ENCODE results near the gene THUMPD2. TPM values are rescaled to one million over a fixed set of nuclear protein-coding genes. Genes with fewer than 3 reads are reported as not detected.
"Not testable (repeated sequence)": the region's sequence is repeated elsewhere in the genome, so short reads cannot be mapped to it uniquely, and the experiment has no call there.

Gene THUMPD2
- total RNA-seq, 5 donors from 2014 or later (not counting 1 experiment from before 2014, with no cell fraction given) = 7.9 to 12.0 (median 11.8) TPM

- H3K4me1 ChIP-seq (ENCODE audit: control insufficient read depth in 1 of 2, extremely low read depth in 1 of 2, insufficient read depth in 2 of 2, low read length in 2 of 2); DNase-seq; POLR2A ChIA-PET; H3K9me3 ChIP-seq; H3K27me3 ChIP-seq (replicated peaks in 1 of 2; ENCODE audit: control insufficient read depth in 2 of 2, extremely low read depth in 1 of 2, insufficient read depth in 2 of 2, low read length in 1 of 2); ATAC-seq (replicated peaks in 1 of 4); H3K4me1 Mint-ChIP-seq; H3K27me3 Mint-ChIP-seq; H3K4me3 ChIP-seq (ENCODE audit: control insufficient read depth in 1 of 2, extremely low read depth in 1 of 2, low read length in 1 of 2); H3K36me3 Mint-ChIP-seq; H3K4me3 Mint-ChIP-seq; H3K27ac ChIP-seq (ENCODE audit: low read length); H3K27ac Mint-ChIP-seq; H3K9me3 Mint-ChIP-seq; CTCF ChIA-PET: not testable (repeated sequence)
- peaks cover under 1 to 12% of the 10 kb centered on the region in 2 donors for H3K36me3 ChIP-seq (ENCODE audit: control insufficient read depth in 2 of 2, extremely low read depth in 1 of 2, insufficient read depth in 1 of 2, low read length in 1 of 2)
- WGBS (ENCODE audit: insufficient coverage) = no CpG with 5 or more reads among the region's 4 CpGs
These were observed 51.0 kb downstream of the THUMPD2 start for GRCh38 chr2:39728085-39728484.

DNA sequence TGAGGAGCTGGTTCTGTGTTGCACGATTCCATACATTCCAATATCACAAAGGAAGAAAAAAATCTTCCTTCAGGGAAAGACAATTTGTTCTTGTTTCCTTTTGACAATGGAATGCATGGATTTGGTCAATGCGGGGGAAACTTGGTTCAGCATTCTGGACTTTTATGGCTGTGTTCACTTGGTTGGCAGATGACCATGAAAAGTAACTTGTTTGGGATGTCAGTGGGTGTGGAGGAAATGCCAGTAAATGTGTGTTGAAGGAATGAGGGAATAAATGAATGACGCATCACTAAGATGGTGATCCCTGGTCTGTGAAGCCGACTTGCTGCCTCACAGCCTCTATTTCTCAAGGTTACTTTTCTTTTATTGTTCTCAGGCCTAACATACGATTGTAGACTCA lies 53.7 kb downstream of the THUMPD2 start:
- ATAC-seq (replicated peaks in 1 of 4) (no peak), DNase-seq (no peak)
- Mint-ChIP-seq H3K27ac (no peak overlapping the region), H3K27me3 (peaks cover 7 to 12% of the 10 kb centered on the region in 2 donors), H3K4me1 (peaks cover 0 to 4% (median 0%) of the 10 kb centered on the region in 3 donors), H3K9me3 (peaks cover 0 to 3% (median 0%) of the 10 kb centered on the region in 3 donors), H3K36me3 (no peaks in the 10 kb centered on the region), H3K4me3 (no peak overlapping the region)
- Histone ChIP-seq H3K9me3 (no peaks in the 10 kb centered on the region), H3K4me1 (ENCODE audit: control insufficient read depth in 1 of 2, extremely low read depth in 1 of 2, insufficient read depth in 2 of 2, low read length in 2 of 2) (no peaks in the 10 kb centered on the region), H3K27me3 (replicated peaks in 1 of 2; ENCODE audit: control insufficient read depth in 2 of 2, extremely low read depth in 1 of 2, insufficient read depth in 2 of 2, low read length in 1 of 2) (peaks cover 0 to 6% of the 10 kb centered on the region in 2 experiments), H3K36me3 (ENCODE audit: control insufficient read depth in 2 of 2, extremely low read depth in 1 of 2, insufficient read depth in 1 of 2, low read length in 1 of 2) (peaks cover 0 to under 1% of the 10 kb centered on the region in 2 donors), H3K27ac (ENCODE audit: low read length) (no peak overlapping the region), H3K4me3 (ENCODE audit: control insufficient read depth in 1 of 2, extremely low read depth in 1 of 2, low read length in 1 of 2) (no peak overlapping the region)
- ChIA-PET POLR2A (no interaction called here), CTCF (no interaction called here)
- WGBS (ENCODE audit: insufficient coverage) = 93% methylated on average over 4 of the region's 5 CpGs

GRCh38 chr2:39724828-39725144 lies 54.3 kb downstream of the THUMPD2 start:
- WGBS (ENCODE audit: insufficient coverage) = no CpG with 5 or more reads among the region's 4 CpGs
- CTCF ChIA-PET = no interaction called here
- peaks cover 0 to 4% (median 0%) of the 10 kb centered on the region in 3 donors for H3K4me1 Mint-ChIP-seq

GRCh38 chr2:39723946-39724827 lies 54.9 kb downstream of the THUMPD2 start:
- DNase-seq = no peak
- peaks cover 0 to 3% (median 0%) of the 10 kb centered on the region in 3 donors for H3K9me3 Mint-ChIP-seq
- H3K36me3 Mint-ChIP-seq = no peaks in the 10 kb centered on the region
- ChIA-PET POLR2A (no interaction called here), CTCF (no interaction called here)
- Histone ChIP-seq H3K36me3 (ENCODE audit: control insufficient read depth in 2 of 2, extremely low read depth in 1 of 2, insufficient read depth in 1 of 2, low read length in 1 of 2) (no peaks in the 10 kb centered on the region), H3K27ac (ENCODE audit: low read length) (no peak overlapping the region), H3K27me3 (replicated peaks in 1 of 2; ENCODE audit: control insufficient read depth in 2 of 2, extremely low read depth in 1 of 2, insufficient read depth in 2 of 2, low read length in 1 of 2) (peaks cover 0 to 7% of the 10 kb centered on the region in 2 experiments), H3K9me3 (no peaks in the 10 kb centered on the region), H3K4me1 (ENCODE audit: control insufficient read depth in 1 of 2, extremely low read depth in 1 of 2, insufficient read depth in 2 of 2, low read length in 2 of 2) (no peaks in the 10 kb centered on the region), H3K4me3 (ENCODE audit: control insufficient read depth in 1 of 2, extremely low read depth in 1 of 2, low read length in 1 of 2) (no peak overlapping the region)
- ATAC-seq (replicated peaks in 1 of 4) = no peak
- H3K4me1 Mint-ChIP-seq = peaks cover 0 to 4% (median 0%) of the 10 kb centered on the region in 3 donors
- no peak overlapping the region for H3K27ac Mint-ChIP-seq
- H3K4me3 Mint-ChIP-seq = no peak overlapping the region
- peaks cover 8 to 14% of the 10 kb centered on the region in 2 donors for H3K27me3 Mint-ChIP-seq
- WGBS (ENCODE audit: insufficient coverage) = 85% methylated on average over 3 of the region's 9 CpGs

More at GRCh38 chr2:39724828-39725144, 54.3 kb downstream of the THUMPD2 start:
- H3K36me3 ChIP-seq (ENCODE audit: control insufficient read depth in 2 of 2, extremely low read depth in 1 of 2, insufficient read depth in 1 of 2, low read length in 1 of 2) = no peaks in the 10 kb centered on the region
- no peak overlapping the region for H3K4me3 Mint-ChIP-seq
- H3K9me3 ChIP-seq = no peaks in the 10 kb centered on the region
- DNase-seq (no peak), ATAC-seq (replicated peaks in 1 of 4) (no peak)
- POLR2A ChIA-PET = no interaction called here
- peaks cover 8 to 14% of the 10 kb centered on the region in 2 donors for H3K27me3 Mint-ChIP-seq
- H3K27me3 ChIP-seq (replicated peaks in 1 of 2; ENCODE audit: control insufficient read depth in 2 of 2, extremely low read depth in 1 of 2, insufficient read depth in 2 of 2, low read length in 1 of 2) = peaks cover 0 to 7% of the 10 kb centered on the region in 2 experiments
- H3K36me3 Mint-ChIP-seq = no peaks in the 10 kb centered on the region
- no peak overlapping the region for H3K27ac ChIP-seq (ENCODE audit: low read length)
- no peak overlapping the region for H3K4me3 ChIP-seq (ENCODE audit: control insufficient read depth in 1 of 2, extremely low read depth in 1 of 2, low read length in 1 of 2)
- no peak overlapping the region for H3K27ac Mint-ChIP-seq
- H3K4me1 ChIP-seq (ENCODE audit: control insufficient read depth in 1 of 2, extremely low read depth in 1 of 2, insufficient read depth in 2 of 2, low read length in 2 of 2) = no peaks in the 10 kb centered on the region
- peaks cover 0 to 3% (median 0%) of the 10 kb centered on the region in 3 donors for H3K9me3 Mint-ChIP-seq

DNA sequence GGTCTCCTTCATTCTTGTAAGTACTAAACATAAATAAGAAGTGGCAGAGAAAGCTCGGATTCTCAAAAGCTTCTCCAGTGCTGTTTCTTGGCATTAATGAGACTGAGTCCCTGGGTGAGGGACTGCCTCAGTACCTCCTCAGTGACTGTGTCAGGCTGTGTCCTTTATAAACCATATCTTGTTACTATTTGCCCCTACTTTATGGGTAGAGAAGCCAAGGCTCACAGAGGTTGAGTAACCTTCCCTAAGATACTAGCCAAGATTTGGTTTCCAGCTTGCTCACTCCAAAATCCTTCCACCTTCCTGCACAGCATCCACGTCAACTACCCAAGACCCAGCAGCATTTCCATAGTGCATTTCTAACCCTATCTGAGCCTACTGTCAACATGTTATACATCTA lies 55.6 kb downstream of the THUMPD2 start:
- peaks cover 0 to 3% (median 0%) of the 10 kb centered on the region in 3 donors for H3K9me3 Mint-ChIP-seq
- no peaks in the 10 kb centered on the region for H3K36me3 Mint-ChIP-seq
- H3K4me3 Mint-ChIP-seq = no peak overlapping the region
- no peaks in the 10 kb centered on the region for H3K4me1 ChIP-seq (ENCODE audit: control insufficient read depth in 1 of 2, extremely low read depth in 1 of 2, insufficient read depth in 2 of 2, low read length in 2 of 2)
- ATAC-seq (replicated peaks in 1 of 4) (no peak), DNase-seq (no peak)
- H3K27ac ChIP-seq (ENCODE audit: low read length) = no peak overlapping the region
- ChIA-PET POLR2A (no interaction called here), CTCF (no interaction called here)
- H3K27ac Mint-ChIP-seq = no peak overlapping the region
- H3K4me3 ChIP-seq (ENCODE audit: control insufficient read depth in 1 of 2, extremely low read depth in 1 of 2, low read length in 1 of 2) = no peak overlapping the region
- H3K36me3 ChIP-seq (ENCODE audit: control insufficient read depth in 2 of 2, extremely low read depth in 1 of 2, insufficient read depth in 1 of 2, low read length in 1 of 2) = no peaks in the 10 kb centered on the region
- peaks cover 13 to 14% of the 10 kb centered on the region in 2 donors for H3K27me3 Mint-ChIP-seq
- no peaks in the 10 kb centered on the region for H3K9me3 ChIP-seq
- 64% methylated on average over 1 of the region's 2 CpGs for WGBS (ENCODE audit: insufficient coverage)
- H3K27me3 ChIP-seq (replicated peaks in 1 of 2; ENCODE audit: control insufficient read depth in 2 of 2, extremely low read depth in 1 of 2, insufficient read depth in 2 of 2, low read length in 1 of 2) = peaks cover 0 to 7% of the 10 kb centered on the region in 2 experiments
- H3K4me1 Mint-ChIP-seq = peaks cover 0 to 4% (median 0%) of the 10 kb centered on the region in 3 donors

GRCh38 chr2:39720970-39721369 lies 58.1 kb downstream of the THUMPD2 start:
- no peaks in the 10 kb centered on the region for H3K36me3 ChIP-seq (ENCODE audit: control insufficient read depth in 2 of 2, extremely low read depth in 1 of 2, insufficient read depth in 1 of 2, low read length in 1 of 2)
- H3K9me3 ChIP-seq = no peaks in the 10 kb centered on the region
- Mint-ChIP-seq H3K4me3 (no peak overlapping the region), H3K4me1 (no peaks in the 10 kb centered on the region), H3K9me3 (no peaks in the 10 kb centered on the region), H3K27ac (no peak overlapping the region), H3K36me3 (no peaks in the 10 kb centered on the region), H3K27me3 (peaks cover 13 to 14% of the 10 kb centered on the region in 2 donors)
- H3K27me3 ChIP-seq (replicated peaks in 1 of 2; ENCODE audit: control insufficient read depth in 2 of 2, extremely low read depth in 1 of 2, insufficient read depth in 2 of 2, low read length in 1 of 2) = peaks cover 0 to 7% of the 10 kb centered on the region in 2 experiments
- no peak overlapping the region for H3K4me3 ChIP-seq (ENCODE audit: control insufficient read depth in 1 of 2, extremely low read depth in 1 of 2, low read length in 1 of 2)
- no peak overlapping the region for H3K27ac ChIP-seq (ENCODE audit: low read length)
- POLR2A ChIA-PET = no interaction called here
- CTCF ChIA-PET = no interaction called here
- ATAC-seq (replicated peaks in 1 of 4) (no peak), DNase-seq (no peak)
- no CpG with 5 or more reads among the region's 2 CpGs for WGBS (ENCODE audit: insufficient coverage)
- no peaks in the 10 kb centered on the region for H3K4me1 ChIP-seq (ENCODE audit: control insufficient read depth in 1 of 2, extremely low read depth in 1 of 2, insufficient read depth in 2 of 2, low read length in 2 of 2)
